HG02798 (cell line): Measurements from ENCODE around the gene HLA-DQA2.
"Not testable (repeated sequence)": the region's sequence is repeated elsewhere in the genome, so short reads cannot be mapped to it uniquely, and the experiment has no call there.

Experiments
- ATAC-seq: cut with Tn5 transposase; IDR thresholded peaks from one replicate; pipeline ENCODE4 v1.9.1; 2021; ENCODE audit warnings: mild to moderate bottlenecking; ENCODE audit not compliant: unreplicated experiment, poor library complexity

Gene HLA-DQA2

DNA sequence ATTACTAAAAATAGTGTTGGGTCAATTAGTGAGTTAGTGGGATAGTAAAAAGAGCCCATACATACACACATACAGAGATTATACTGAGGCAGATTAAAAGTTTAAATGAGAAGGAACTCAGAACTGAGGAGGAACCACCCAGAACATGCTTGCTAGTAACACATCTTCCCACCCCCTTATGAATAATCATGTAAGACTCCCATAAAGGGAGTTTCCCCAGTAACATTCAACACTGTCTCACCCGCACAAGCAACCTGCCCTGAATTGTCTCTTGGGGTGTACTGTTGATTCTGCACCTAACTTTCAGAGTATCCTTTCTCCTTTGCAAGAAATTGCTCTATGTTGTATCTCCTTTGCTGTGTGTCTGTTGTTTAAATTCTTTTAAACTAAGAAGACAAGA is 33.2 kb downstream of the HLA-DQA2 start:
- no peak for ATAC-seq

DNA sequence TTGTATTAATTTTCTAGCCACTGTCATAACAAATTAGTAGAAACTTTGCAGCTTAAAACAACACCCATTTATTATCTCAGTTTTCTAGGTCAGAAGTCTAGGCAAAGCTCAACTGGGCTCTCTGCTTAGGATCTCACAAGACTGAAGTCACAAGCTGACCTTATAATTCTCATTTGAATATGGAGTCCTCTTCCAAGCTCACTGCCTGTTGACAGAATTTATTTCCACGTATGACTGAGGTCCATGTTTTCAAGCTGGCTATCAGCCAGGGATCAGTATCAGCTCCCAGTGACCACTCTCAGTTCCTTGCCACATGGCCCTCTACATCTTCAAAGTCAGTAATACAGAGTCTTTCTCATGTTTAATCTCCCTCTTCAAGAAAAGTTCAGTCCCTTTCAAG is 33.9 kb downstream of the HLA-DQA2 start:
- ATAC-seq: no peak

DNA sequence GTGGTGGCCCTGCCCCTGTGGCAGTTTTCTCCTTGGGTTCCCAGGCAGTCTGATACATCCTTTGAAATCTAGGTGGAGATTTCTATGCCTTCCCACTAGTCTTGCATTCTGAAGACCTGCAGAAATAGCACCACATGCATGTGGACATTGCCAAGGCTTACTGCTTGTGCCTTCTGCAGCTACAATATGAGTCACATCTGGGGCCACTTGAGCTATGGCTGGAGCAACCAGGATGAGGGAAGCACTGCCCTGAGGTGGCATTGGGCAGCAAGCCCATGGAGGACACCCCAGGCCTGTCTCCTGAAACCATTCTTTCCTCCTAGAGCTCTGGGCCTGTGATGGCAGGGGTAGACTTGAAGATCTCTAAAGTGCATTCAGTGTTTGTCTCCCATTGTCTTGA is 37.8 kb downstream of the HLA-DQA2 start:
- ATAC-seq: no peak

DNA sequence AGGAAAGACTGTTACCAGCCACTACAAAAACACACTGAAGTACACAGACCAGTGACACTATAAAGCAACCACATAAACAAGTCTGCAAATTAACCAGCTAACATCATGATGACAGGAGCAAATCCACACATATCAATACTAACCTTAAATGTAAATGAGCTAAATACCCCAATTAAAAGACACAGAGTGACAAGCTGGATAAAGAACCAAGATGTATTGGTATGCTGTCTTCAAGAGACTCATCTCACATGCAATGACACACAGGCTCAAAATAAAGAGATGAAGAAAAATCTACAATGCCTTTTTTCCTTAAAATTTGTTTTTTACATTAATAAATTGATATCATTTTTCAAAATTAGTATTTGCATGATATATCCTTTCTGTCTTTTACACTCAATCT is 41.7 kb downstream of the HLA-DQA2 start:
- not testable (repeated sequence) for ATAC-seq

DNA sequence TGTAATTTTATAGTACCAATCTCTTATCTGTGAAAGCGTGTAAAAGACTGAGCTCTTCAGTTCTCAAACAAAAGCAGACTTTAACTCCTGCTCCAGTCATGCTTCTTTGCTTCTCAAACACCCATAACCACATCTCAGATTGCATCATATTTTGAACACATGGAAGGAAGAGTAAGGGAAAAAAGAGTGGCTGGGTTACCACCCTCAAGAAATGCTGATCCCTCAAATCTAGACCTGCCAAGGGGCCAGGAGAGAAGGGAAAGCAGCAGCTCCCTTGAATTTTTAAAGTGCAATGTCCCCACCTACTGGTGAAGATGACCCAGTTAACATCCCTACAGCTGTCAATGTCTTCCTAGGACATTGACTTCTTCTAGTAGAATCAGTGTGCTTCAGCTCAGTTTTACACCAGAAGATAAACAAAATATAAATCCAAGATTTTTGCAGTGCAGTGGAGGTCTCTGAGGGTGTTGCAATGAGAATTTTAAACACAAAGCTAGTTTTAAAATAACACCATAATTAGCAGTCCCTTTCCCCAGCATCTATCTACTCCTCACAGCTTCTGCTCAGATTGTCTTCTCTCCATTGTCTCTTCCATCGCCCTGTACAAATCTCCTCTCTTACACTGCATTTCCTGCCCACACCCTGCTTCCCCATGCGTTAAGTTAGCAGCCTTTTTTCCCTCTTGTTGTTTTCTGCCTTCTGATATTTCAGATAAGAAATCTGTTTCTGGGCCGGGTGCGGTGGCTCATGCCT is 44.8 kb downstream of the HLA-DQA2 start:
- ATAC-seq: no peak

DNA sequence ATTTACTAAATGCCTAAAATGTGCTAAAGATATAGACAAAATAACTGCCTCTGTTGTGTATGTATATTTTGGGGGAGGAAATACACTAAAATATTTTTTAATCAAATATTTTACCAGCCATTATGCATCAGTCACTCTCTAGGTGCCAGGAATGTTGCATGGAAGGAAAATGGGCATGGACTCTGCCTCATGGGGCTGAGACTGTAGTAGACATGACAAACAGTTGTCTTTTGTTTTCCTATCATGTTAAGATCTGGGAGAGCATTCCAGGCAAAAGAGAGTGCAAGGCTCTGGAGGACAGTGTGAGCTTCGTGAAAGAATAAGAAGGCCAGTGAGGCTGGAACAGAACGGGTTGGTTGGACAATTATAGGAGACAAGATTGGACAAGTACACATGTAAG is 49.1 kb downstream of the HLA-DQA2 start:
- no peak for ATAC-seq

DNA sequence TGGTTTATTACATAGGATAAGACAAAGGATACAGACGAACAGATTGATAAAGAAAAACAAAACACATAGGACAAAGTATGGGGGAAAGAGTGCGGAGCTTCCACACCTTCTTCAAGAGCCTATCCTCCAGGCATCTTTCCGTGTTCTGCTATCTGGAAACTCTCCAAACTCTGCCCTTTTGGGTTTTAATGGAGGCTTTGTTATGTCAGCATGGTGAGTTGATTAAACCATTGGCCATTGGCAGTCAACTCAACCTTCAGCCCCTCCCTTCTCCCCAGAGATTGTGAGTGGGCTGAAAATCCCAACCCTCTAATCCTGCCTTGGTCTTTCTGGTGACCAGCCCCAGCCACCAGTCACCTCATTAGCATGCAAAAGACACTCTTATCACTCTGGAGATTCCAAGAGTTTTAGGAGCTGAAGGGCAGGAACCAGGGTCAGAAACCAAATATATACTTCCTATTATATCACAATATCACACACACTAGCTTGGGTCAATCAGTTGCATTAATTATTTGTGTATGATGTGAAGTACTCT is 51.8 kb downstream of the HLA-DQA2 start:
- no peak for ATAC-seq

DNA sequence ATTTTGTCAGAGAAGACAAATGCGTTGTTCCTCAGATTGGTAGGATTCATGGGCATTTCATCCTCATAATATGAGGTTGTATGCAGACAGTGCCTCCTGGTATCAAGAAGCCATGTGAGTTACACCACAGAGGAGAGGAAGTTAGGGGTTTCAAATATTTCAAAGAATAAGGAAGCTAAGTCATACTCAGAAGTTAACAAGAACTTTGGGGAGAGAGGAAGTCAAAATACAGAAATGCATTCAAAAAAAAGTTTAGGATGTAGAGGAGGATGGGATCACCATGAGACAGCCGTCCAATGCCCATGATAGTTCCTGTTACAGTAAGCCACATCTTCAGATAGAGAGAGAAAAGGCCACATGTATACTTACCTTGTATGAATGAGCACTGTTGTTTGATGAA is 53.3 kb downstream of the HLA-DQA2 start:
- no peak for ATAC-seq
